Omental fat pad (tissue), 4 donors: ENCODE results near the gene GAREM1. TPM values are rescaled to one million over a fixed set of nuclear protein-coding genes. Genes with fewer than 3 reads are reported as not detected.

ENCODE experiments used
- ATAC-seq: fragments of 150-250 bp; one replicate; pipeline ENCODE4 v1.9.1; 2016; ENCODE audit warnings: mild to moderate bottlenecking, moderate library complexity; ENCODE audit not compliant: low FRiP score
- DNase-seq: peaks from one replicate; pipeline ENCODE4 v3.0.0-alpha.2; 2019; ENCODE audit warnings: low spot score
- total RNA-seq, 4 donors: library from RNA; depleted of rRNA; stranded (reverse); fragments of >200 nt; gene quantifications; one replicate each; pipeline ENCODE4 v1.1.0, GENCODE V29; 2016
- TF ChIP-seq, protein P1 (sequence below), 3 donors: fragments of 450-650 bp; IDR thresholded peaks; one replicate each; pipeline ENCODE4 v1.5.1; 2016 to 2017; ENCODE audit warnings: antibody characterized with exemption in 3 of 3, mild to moderate bottlenecking in 3 of 3, moderate library complexity in 2 of 3

GAREM1 gene
- total RNA-seq, 4 donors from 2014 or later: 11.2 to 22.4 (median 13.8) TPM

DNA sequence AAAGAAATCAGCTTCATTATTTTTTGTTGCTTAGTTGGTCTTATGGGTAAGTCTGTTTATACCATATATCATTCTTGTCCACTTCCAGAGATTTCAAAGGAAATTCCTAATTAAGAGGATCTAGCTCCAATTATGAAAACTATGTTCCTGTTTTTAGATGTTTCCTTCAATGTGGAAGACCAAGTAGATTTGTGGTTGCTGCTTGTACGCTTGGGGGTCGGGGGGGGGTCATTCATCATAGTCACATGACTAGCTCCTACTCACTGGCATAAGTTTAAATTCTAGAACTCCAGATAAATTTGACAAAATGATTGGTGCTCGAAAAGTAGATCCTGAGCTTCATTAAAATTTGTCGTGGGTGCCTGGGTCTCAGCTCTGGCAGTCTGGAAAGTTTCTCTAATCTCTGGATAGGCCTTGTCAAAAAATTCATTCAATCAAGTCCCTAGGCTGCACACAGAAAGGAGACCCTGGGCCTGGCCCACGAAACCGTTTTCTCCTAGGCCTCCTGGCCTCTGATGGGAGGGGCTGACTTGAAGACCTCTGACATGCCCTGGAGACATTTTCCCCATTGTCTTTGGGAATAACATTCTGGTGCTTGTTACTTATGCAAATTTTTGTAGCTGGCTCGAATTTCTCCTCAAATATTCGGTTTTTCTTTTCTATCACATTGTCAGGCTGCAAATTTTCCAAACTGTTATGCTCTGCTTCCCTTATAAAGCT, 218.4 kb downstream of the GAREM1 start:
- TF ChIP-seq, protein P1, sequence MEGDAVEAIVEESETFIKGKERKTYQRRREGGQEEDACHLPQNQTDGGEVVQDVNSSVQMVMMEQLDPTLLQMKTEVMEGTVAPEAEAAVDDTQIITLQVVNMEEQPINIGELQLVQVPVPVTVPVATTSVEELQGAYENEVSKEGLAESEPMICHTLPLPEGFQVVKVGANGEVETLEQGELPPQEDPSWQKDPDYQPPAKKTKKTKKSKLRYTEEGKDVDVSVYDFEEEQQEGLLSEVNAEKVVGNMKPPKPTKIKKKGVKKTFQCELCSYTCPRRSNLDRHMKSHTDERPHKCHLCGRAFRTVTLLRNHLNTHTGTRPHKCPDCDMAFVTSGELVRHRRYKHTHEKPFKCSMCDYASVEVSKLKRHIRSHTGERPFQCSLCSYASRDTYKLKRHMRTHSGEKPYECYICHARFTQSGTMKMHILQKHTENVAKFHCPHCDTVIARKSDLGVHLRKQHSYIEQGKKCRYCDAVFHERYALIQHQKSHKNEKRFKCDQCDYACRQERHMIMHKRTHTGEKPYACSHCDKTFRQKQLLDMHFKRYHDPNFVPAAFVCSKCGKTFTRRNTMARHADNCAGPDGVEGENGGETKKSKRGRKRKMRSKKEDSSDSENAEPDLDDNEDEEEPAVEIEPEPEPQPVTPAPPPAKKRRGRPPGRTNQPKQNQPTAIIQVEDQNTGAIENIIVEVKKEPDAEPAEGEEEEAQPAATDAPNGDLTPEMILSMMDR (IDR thresholded peaks at IDR 0.05): no peak
- no peak for DNase-seq
- ATAC-seq: no peak

DNA sequence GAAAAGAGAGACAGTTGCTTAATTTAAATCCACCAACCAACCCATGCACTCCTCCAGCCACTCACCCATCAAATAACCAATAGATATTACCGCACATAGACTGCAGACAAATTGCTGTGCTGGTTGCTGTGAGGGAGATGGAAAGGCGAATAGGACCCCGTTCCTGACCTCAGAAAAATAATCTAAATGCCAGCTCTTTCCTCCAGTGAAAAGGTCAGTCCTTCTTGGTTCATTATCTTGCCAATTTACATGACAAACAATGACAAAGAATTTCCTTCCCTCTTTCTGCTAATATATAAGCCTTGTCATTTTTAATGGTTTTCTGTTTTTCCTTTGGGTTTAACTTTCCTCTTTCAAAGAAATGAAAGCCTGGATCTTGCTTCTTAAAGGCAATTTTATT, 219.2 kb downstream of the GAREM1 start:
- TF ChIP-seq, protein P1 (IDR thresholded peaks at IDR 0.05): no peak
- DNase-seq (no peak), ATAC-seq (no peak)

GRCh38 chr18:32249147-32249929, 221.3 kb downstream of the GAREM1 start:
- ATAC-seq: no peak
- no peak for DNase-seq
- TF ChIP-seq, protein P1 (IDR thresholded peaks at IDR 0.05): no peak

DNA sequence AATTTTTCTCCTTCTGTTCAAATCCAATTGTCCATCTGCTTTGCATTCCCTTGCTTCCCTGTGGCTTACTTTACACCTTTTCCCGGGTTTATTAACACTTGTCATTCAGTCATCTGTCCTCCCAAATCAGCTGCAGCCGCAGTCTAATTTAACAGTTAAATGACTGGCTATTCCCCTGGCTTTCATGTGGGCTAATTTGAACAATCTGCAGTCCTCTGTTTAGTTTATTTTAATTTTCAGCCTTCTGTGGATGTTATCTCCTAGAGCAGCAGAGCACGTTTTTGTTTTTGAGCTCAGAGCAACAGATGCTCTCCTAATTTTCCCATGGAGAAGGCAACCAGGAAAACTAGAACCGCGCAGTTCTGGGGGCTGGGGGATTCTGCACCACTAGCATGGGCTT, 225.8 kb downstream of the GAREM1 start:
- TF ChIP-seq, protein P1 (IDR thresholded peaks at IDR 0.05): no peak
- no peak for DNase-seq
- ATAC-seq: no peak

DNA sequence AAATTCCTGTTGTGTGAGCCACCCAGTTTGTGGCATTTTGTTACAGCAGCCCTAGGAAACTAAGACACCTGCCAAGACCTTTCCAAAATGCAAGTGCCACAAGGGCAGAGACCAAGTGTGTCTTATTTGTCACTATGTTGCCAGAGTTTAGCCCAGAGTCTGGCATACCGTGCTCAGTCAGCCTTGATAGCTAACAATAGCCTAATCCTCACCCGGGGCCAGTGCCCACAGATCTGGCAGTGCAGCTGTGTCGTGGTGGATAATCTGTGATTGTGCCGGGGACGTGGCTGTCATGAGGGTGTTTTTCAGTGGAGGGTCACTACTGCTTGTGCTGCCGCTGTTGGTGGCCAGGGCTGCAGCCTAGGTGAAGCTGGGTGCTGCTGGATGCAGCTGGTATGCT, 227.3 kb downstream of the GAREM1 start:
- DNase-seq (no peak), ATAC-seq (no peak)
- TF ChIP-seq, protein P1 (IDR thresholded peaks at IDR 0.05): no peak

DNA sequence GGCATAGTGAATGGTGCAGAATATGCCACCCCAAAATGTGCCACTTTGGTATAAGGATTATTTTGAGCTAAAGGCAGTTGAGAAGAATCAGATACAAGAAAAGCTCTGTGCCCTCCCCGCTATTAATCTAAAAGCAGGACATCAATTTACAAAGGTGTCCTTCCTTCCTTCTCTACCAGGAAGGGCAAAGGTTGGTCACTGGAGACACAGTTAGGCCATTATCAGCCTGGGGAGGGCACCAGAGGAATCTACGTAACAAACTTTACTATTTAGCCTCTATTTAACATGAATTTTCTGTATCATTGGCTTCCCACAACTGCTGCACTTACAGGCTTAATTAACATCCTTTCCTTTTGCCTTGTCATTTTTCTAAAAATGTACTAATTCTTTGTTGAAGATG, 228.3 kb downstream of the GAREM1 start:
- TF ChIP-seq, protein P1 (IDR thresholded peaks at IDR 0.05): no peak
- ATAC-seq (no peak), DNase-seq (no peak)
